ENCODE results near the gene FNDC5.

The FNDC5 gene

GRCh38 chr1:32825181-32825580, 45.5 kb downstream of the FNDC5 start:
- DNase-seq (ENCODE audit: low read depth) = no peak
- no peak for TF ChIP-seq CTCF (IDR thresholded peaks at IDR 0.05; ENCODE audit: insufficient read depth, low read depth, low read length, missing control alignments)
- no peak overlapping the region for H3K4me3 ChIP-seq (ENCODE audit: low read length)

- DNase-seq (ENCODE audit: low read depth) = no peak
- TF ChIP-seq CTCF (IDR thresholded peaks at IDR 0.05; ENCODE audit: insufficient read depth, low read depth, low read length, missing control alignments) = no peak
Measured at GRCh38 chr1:32818804-32819541, 51.7 kb downstream of the FNDC5 start.

GRCh38 chr1:32817815-32818786, 52.6 kb downstream of the FNDC5 start:
- peak; percentile 44 for DNase-seq (ENCODE audit: low read depth)
- peak overlapping the region; percentile 92 for H3K4me3 ChIP-seq (ENCODE audit: low read length)
- no peak for TF ChIP-seq CTCF (IDR thresholded peaks at IDR 0.05; ENCODE audit: insufficient read depth, low read depth, low read length, missing control alignments)

More at GRCh38 chr1:32818804-32819541, 51.7 kb downstream of the FNDC5 start:
- H3K4me3 ChIP-seq (ENCODE audit: low read length) = peak overlapping the region; percentile 92

- TF ChIP-seq CTCF (IDR thresholded peaks at IDR 0.05; ENCODE audit: insufficient read depth, low read depth, low read length, missing control alignments) = no peak
- peak; percentile 99 for DNase-seq (ENCODE audit: low read depth)
- H3K4me3 ChIP-seq (ENCODE audit: low read length) = peak within 1 kb of the TSS; percentile 92
Measured at GRCh38 chr1:32817159-32817814, 53.4 kb downstream of the FNDC5 start, which contains the start of the genes S100PBP and YARS1. TSS of gene S100PBP (plus strand) at chr1:32817653. CDS start at chr1:32826100, 8,447 bp downstream. TSS of gene YARS1 (minus strand) at chr1:32817358. CDS start at chr1:32817244, 114 bp downstream.

GRCh38 chr1:32816676-32817158, 54.0 kb downstream of the FNDC5 start:
- no peak for TF ChIP-seq CTCF (IDR thresholded peaks at IDR 0.05; ENCODE audit: insufficient read depth, low read depth, low read length, missing control alignments)
- H3K4me3 ChIP-seq (ENCODE audit: low read length) = peak overlapping the region; percentile 92
- peak; percentile 91 for DNase-seq (ENCODE audit: low read depth)

- no peak for TF ChIP-seq CTCF (IDR thresholded peaks at IDR 0.05; ENCODE audit: insufficient read depth, low read depth, low read length, missing control alignments)
- DNase-seq (ENCODE audit: low read depth) = peak; percentile 68
- no peak overlapping the region for H3K4me3 ChIP-seq (ENCODE audit: low read length)
Measured at GRCh38 chr1:32813941-32814739, 56.6 kb downstream of the FNDC5 start.

Measured in epithelial cell of esophagus (primary cell).